NCI-H1694 treated with DMSO at 0.1 percent for 48 hours (cell line): ENCODE data around the gene NDOR1.
"Not testable (repeated sequence)": the region's sequence is repeated elsewhere in the genome, so short reads cannot be mapped to it uniquely, and the experiment has no call there.

Experiments used
- DNase-seq: peaks from one replicate; lab custom pipeline; 2025; lab: John Stamatoyannopoulos, UW

Gene NDOR1

DNA sequence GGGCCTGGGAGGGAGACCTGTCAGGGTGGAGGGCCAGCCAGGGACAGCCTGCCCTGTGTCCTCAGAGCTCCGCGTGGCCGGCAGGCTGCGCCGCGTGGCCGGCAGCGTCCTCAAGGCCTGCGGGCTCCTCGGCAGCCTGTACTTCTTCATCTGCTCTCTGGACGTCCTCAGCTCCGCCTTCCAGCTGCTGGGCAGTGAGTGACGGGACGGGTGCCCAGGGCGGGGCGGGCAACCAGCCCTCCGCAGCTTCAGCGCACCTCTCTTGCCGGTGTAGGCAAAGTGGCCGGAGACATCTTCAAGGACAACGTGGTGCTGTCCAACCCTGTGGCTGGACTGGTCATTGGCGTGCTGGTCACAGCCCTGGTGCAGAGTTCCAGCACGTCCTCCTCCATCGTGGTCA, 27.0 kb downstream of the NDOR1 start:
- no peak for DNase-seq

DNA sequence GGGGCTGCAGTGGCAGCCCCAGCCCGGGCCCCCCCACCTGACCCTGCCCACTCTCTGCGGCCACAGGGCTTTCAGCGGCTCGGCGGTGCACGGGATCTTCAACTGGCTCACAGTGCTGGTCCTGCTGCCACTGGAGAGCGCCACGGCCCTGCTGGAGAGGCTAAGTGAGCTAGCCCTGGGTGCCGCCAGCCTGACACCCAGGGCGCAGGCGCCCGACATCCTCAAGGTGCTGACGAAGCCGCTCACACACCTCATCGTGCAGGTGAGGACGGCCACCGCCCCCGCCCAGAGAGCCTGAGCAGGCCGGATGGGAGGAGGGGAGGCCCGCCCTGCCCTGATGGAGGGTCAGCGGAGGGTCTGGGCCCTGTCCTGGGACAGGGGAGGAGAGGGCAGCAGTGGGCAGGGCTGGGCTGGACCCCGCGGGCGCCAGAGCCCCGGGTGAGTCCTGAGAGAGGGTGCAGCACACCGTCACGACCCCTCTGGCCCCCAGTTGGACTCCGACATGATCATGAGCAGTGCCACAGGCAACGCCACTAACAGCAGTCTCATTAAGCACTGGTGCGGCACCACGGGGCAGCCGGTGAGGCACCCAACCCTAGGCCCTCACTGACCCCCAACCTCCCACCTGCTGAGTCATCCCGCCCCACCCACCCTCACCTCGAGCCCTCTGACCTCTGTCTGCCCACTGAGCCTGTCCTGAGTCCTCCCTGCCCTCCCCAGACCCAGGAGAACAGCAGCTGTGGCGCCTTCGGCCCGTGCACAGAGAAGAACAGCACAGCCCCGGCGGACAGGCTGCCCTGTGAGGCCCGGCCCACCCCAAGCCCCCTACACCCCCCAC, 27.9 kb downstream of the NDOR1 start:
- no peak for DNase-seq

DNA sequence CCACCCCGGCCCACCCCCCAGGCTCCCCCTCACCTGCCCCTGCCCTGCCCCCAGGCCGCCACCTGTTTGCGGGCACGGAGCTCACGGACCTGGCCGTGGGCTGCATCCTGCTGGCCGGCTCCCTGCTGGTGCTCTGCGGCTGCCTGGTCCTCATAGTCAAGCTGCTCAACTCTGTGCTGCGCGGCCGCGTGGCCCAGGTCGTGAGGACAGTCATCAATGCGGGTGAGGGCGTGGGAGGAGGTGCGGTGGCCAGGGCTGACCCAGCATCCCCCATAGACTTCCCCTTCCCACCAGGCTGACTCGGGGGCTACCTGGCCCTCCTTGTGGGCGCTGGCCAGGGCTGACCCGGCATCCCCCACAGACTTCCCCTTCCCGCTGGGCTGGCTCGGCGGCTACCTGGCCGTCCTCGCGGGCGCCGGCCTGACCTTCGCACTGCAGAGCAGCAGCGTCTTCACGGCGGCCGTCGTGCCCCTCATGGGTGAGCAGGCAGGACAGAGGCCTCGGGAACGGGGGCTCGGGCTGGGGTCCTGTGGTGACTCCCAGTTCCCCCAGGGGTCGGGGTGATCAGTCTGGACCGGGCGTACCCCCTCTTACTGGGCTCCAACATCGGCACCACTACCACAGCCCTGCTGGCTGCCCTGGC, 28.7 kb downstream of the NDOR1 start:
- DNase-seq, result no peak

DNA sequence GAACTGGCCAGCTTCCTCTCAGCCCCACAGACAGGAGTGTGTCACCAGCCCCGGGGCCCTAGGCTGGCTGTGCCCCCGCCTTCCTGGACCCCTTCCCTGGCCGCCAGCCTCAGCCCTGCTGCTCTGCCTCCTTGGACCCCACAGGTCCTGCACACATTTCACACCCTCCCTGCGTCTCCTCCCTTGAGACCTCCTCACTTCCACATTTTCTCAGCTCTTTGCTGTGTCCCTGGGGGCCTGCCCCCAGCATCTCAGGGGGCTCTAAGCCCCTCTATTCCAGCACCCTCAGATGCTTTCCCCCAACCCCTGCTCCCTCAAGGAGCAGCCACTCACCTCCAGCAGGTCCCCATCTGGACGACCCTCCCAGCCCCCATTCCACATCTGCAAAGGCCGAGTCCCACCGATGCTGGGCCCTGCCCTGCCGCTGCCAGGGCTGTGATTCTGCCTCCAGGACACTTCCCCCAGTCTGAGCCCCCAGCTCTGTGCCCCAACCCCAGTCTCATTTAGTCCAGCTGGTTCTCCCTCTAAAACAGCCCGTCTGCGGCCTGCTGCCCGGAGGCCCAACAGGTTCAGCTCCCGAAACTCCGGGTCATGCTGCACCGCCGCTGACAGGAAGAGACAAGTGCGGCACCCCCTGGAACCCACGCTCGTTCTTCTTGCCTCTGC, 29.4 kb downstream of the NDOR1 start:
- no peak for DNase-seq

DNA sequence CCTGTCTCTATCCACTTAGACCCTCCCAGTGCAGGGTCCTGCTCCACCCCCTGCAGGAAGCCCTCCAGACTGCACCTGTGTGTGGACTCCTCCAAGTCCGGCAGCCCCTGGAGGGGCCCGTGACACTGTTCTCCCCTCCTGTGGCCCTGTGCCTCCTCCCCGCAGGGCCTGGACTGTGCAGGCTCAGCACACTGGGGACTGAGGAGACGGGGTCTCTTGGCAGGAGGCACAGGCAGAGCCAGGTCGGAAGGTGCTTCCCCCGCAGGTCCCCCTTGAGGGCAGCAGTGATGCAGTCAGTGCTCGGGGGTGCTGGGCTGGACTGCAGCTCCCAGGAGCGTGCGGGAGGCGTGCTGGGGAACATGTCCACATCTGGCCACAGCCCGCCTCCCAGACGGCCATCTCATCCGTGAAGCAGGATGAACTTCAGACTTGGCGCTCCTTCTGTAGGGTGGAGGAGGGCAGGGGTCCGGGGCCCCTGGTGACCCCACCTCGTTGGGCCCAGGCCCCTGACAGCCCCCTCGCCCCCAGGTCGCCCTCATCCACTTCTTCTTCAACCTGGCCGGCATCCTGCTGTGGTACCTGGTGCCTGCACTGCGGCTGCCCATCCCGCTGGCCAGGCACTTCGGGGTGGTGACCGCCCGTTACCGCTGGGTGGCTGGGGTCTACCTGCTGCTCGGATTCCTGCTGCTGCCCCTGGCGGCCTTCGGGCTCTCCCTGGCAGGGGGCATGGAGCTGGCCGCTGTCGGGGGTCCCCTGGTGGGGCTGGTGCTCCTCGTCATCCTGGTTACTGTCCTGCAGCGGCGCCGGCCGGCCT, 30.1 kb downstream of the NDOR1 start:
- DNase-seq, result no peak

DNA sequence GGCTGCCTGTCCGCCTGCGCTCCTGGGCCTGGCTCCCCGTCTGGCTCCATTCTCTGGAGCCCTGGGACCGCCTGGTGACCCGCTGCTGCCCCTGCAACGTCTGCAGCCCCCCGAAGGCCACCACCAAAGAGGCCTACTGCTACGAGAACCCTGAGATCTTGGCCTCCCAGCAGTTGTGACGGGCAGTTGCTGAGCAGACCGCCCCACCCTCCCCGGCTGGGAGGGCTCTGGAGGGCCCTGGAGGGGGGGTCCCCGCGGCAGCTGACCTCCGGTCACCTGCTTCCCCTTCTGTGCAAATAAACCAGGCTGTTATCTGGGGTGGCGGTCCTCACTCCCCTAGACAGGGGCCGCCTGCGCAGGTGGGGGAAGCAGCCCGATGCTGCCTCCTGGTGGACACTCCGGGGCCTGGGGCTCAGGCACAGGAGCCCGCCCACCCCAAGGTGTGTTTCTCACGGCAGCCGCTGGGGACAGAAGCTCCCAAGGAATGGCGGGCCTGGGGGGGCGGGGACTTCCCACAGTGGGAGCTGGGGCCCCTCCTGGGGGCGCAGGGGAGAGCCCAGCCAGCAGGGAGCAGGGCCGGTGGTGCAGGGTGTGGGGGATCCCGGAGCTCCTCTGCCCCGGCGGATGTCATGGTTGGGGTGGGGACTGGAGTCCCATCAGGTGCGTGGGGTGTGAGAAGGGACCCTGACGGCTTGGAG, 30.9 kb downstream of the NDOR1 start:
- peak; percentile 42 for DNase-seq

DNA sequence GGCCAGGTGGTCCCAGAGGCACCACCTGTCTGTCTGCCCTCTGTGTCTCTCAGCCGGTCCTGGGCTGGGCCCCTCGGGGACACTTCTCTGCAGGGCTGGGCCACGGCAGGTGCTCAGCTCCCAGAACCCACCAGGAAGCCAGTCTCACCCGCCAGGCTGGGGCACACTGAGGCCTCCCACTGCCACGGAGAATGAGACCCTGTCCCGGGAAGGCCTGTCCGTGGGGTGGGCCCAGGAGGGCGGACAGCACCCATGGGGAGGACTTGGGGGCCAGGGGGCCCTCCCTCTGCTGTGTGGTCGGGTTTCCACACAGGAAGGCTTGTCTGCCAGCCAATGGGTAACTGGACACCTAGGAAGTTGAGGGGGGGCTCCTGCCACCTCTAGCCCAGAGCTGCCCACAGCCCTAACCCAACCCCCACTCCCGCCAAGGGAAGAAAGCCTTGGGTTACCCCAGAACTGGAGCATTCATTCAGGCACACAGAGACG, 31.5 kb downstream of the NDOR1 start:
- no peak for DNase-seq

DNA sequence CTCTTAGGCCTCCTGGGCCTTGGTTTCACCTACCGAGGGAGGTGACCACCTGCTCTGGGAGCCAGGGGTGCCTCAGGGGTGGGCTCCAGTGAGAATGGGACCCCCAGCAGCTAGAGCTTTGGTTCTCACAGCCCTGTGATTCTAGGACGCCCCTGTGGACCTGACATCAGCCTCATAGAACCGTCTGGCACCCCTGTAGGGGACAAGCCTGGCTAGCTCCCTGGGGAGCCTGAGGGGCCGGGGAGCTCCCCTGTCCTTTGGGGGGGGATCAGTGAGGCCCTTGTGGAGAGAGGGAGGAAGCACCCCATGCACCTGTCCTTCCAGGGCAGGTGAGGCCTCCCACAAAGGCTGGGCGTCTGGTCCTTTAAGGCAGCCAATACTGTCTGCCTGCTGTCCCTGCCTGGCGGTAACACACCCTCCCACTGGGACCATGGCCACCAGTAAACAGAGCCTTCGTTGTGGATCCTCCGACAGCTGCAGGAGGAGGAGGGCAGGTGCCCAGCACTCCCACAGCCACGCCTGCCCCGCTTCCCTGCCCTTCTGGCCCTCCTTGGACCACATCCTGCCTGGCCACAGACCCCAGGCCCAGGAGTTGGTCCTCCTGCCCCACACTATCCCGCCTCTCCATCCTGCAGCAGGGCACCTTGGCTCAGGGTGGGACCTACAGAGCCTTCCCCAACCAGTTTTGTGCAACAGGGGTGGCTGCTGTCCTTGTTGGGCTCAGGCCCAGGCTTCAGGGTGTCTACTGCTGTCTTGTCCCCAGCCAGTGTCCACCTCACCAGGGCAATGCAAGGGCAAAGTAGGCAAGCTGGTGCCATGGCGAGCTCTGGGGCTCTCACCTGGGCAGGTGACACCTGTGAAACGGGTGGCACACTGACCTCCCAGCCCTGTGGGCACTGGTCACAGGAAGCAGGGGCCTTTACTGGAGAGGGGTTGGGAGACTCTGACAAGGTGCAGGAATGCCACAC, 32.5 kb downstream of the NDOR1 start:
- no peak for DNase-seq

DNA sequence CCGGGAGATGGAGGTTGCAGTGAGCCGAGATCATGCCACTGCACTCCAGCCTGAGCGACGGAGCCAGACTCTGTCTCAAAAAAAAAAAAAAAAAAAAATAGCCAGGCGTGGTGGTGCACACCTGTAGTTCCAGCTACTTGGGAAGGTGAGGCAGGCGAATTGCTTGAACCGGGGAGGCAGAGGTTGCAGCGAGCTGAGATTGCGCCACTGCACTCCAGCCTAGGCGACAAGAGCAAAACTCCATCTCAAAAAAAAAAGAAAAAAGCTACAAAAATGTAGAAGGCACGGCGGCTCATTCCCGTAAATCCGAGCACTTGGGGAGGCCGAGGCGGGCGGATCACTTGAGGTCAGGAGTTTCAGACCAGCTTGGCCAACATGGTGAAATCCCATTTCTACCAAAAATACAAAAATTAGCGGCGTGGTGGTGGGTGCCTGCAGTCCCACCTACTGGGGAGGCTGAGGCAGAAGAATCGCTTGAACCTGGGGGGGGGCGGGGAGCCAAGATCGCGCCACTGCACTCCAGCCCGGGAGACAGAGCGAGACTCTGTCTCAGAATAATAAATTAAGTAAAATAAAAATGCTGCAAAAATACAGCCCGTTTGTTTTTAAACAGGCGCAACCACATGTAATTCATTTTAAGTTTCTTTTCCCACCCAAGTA, 34.2 kb downstream of the NDOR1 start:
- not testable (repeated sequence) for DNase-seq

DNA sequence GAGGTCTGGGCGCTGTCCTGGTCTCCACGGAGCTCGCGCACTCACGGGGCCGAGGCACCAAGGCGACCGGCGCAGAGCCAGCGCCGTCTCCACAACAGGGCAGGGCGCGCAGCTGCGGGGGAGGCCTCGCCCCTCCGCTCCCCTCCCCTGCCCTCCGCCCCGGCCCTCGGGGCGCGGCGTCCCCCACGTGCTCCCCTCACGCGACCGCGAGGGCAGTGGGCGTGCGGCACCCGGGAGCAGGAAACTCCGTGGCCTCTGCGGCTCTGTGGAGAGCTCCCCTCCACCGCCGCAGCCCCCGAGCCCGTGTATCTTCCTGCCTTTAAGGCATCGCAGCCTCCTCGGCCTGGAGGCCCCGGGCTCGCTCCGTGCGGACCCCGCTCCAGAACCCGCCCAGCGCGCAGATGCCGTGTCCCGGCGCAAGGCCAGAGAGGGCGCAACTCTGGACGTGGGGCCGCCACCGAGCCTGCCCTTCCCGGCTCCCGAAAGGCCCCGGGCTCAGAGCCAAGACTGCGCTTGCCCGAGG, 34.9 kb downstream of the NDOR1 start:
- peak; percentile 47 for DNase-seq

DNA sequence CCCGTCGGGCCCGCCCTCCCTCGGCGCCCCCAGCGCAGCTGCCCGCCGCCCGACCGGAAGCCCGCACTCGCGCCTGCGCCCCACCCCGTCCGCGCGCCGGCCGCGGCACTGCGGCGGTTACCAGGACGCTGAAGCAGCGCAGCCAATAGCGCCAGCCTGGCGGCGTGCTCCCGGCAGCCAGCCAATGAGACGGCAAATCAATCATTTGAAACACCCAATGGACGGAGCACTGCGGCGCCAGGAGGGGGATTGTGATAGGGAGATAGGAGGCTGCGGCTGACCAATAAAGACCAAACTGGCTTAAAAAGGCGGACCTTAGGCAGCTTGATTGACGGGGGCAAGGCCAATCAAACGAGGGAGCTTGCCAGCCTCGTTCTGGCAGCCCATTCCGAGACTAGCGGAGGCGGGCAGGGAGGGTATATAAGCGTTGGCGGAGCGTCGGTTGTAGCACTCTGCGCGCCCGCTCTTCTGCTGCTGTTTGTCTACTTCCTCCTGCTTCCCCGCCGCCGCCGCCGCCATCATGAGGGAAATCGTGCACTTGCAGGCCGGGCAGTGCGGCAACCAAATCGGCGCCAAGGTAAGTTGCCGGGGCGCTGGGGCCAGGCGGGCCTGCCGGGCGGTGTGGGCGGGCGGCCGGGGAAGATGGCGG, 35.5 kb downstream of the NDOR1 start, which contains the start of gene TUBB4B:
TSS of gene TUBB4B (plus strand) at position 447 of the 649 bp plus-strand sequence. CDS start at position 521, 74 bp downstream.
- DNase-seq, result peak; percentile 99

DNA sequence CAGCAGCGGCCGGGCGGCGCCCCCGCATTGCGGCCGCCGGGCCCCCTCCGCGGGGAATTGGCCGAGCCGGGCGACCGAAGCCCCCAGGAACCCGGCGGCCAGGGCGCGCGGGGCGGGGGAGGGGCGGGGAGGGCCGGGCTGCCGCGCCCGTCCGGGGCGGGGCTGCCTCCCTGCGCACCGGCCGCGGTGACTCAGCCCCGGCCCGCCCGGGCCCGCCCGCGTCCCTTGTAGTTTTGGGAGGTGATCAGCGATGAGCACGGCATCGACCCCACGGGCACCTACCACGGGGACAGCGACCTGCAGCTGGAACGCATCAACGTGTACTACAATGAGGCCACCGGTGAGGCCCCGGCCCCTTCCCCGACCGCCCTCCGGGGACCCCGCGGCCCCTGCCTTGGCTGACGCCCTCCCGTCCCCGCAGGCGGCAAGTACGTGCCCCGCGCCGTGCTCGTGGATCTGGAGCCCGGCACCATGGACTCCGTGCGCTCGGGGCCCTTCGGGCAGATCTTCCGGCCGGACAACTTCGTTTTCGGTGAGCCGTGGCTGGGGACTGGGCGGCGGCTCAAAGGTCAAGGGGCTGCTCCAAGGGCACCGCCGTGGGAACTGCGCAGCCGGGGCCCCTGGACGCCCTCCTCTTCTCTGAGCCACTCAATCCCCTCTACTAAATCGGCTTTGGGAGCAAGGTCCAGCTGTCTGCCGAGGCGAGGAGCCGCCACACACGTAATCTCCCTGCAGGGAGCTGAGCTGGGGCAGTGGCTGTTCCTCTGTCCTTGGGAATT, 36.2 kb downstream of the NDOR1 start:
- DNase-seq, result no peak

DNA sequence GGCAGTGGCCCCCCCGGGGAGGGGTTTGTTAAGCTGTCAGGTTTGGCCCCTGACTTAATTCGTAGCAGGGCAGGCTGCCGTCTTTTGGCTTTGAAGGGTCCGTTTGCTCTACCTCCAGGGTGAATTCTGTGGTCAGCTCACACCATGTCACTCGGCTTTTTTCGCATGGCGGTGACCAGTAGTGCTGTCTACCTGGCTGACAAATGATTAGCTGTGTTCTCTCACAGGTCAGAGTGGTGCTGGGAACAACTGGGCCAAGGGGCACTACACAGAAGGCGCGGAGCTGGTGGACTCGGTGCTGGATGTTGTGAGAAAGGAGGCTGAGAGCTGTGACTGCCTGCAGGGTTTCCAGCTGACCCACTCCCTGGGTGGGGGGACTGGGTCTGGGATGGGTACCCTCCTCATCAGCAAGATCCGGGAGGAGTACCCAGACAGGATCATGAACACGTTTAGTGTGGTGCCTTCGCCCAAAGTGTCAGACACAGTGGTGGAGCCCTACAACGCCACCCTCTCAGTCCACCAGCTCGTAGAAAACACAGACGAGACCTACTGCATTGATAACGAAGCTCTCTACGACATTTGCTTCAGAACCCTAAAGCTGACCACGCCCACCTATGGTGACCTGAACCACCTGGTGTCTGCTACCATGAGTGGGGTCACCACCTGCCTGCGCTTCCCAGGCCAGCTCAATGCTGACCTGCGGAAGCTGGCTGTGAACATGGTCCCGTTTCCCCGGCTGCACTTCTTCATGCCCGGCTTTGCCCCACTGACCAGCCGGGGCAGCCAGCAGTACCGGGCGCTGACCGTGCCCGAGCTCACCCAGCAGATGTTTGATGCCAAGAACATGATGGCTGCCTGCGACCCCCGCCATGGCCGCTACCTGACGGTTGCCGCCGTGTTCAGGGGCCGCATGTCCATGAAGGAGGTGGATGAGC, 37.0 kb downstream of the NDOR1 start:
- DNase-seq, result no peak

DNA sequence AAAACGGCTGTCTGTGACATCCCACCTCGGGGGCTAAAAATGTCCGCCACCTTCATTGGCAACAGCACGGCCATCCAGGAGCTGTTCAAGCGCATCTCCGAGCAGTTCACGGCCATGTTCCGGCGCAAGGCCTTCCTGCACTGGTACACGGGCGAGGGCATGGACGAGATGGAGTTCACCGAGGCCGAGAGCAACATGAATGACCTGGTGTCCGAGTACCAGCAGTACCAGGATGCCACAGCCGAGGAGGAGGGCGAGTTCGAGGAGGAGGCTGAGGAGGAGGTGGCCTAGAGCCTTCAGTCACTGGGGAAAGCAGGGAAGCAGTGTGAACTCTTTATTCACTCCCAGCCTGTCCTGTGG, 37.7 kb downstream of the NDOR1 start:
- DNase-seq, result not testable (repeated sequence)

DNA sequence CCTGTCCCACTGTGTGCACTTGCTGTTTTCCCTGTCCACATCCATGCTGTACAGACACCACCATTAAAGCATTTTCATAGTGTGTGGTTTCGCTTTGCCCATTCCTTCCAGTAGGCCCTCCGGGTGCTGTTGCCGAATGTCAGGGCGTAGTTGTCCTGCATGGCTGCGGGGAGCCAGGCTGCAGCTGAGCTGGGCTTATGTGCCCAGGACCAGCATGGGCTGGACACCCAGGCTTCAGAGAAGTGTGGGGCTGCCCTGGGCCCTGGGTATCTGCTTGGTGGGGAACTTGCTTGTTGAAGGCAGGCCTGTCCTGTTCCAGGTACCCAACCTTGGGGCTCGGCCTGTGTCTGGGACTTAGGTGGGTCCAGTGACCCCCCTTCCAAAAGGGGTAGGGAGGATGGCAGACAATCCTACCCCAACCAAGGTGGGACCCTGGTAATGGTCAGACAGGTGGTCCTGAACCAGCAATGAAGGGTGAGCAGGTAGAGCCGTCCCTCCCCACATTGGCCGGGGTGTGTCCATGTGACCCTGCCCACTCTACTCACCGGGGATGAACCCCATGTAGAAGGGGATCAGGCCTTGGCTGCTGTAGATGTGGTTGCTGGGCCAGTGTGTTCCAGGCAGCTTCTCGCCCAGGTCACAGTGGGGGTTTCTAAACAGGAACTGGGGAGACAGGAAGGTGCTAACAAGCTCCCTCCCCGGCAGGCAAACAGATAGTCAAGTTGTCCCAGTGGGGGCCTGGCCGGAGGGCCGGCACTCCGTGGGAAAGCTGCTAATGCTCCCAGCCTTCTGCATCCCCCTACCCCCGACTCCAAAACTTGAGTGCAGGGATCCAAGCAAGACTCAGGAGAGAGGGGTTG, 38.4 kb downstream of the NDOR1 start:
- no peak for DNase-seq
